Fibroblast of the aortic adventitia (primary cell): Measurements from ENCODE around the gene CYTH1. TPM values are rescaled to one million over a fixed set of nuclear protein-coding genes. Genes with fewer than 3 reads are reported as not detected.

Experiments
- DNase-seq: peaks from one replicate; pipeline ENCODE4 v3.0.0-alpha.2; 2010; ENCODE audit warnings: low read depth
- H3K4me3 ChIP-seq: 2 replicates; pipeline ENCODE4 v1.5.1; 2011; ENCODE audit warnings: low read depth, mild to moderate bottlenecking, control low read depth, low read length, moderate library complexity
- CTCF ChIP-seq: IDR thresholded peaks from 2 replicates; pipeline ENCODE4 v1.5.1; 2011; ENCODE audit warnings: mild to moderate bottlenecking, low read length, control low read depth, inconsistent platforms; ENCODE audit not compliant: insufficient read depth
- total RNA-seq: library from RNA; depleted of rRNA; stranded (reverse); fragments of >200 nt; gene quantifications from 2 replicates; pipeline ENCODE4 v1.2.3, GENCODE V29; 2012; ENCODE audit warnings: low replicate concordance

Gene CYTH1
- total RNA-seq, 1 donor = 13.8 TPM

DNA sequence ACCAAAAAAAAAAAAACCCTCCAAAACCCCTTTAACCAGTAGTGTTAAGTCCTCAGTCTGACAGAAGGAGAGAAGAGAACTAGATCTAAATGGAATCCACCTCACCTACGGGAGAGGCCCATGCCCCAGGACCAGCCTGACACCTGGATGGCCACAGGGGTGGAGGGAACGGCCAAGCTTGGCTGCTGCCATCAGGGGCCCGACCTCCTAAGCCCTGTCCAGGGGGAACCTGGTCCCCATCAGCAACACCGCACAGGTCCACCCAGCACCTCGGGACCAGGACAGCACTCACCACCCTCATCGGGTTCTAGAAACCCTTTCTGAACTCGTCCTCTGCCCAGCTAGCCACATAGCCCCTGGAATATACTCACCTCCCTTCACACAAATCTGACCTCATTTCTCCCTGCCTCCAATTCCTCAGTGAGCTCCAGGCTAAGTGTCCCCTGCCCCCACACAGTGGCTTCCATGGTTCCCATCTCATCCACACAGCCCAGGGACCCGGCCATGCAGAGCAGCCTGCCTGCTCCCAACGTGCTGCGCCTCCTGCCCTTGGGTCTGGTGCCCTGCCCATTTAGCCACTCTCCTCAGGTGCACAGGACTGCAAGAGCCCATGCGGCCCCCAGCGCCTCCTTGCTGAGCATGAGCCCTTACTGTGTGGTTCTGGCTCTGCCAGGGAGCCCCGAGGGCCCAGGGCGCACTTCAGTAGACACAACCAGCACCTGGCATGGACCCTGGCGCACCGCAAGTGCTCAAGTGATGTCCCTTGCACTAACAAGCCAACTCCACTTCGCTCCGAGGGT lies 18.3 kb upstream of the CYTH1 start:
- no peak overlapping the region for H3K4me3 ChIP-seq
- no peak for TF ChIP-seq CTCF
- DNase-seq = no peak

GRCh38 chr17:78798695-78799559 lies 16.9 kb upstream of the CYTH1 start:
- peak; percentile 26 for DNase-seq
- no peak overlapping the region for H3K4me3 ChIP-seq
- TF ChIP-seq CTCF = peak; percentile 34

GRCh38 chr17:78797691-78798585 lies 15.9 kb upstream of the CYTH1 start:
- DNase-seq = no peak
- H3K4me3 ChIP-seq = no peak overlapping the region
- TF ChIP-seq CTCF = no peak

GRCh38 chr17:78797213-78797612 lies 15.1 kb upstream of the CYTH1 start:
- TF ChIP-seq CTCF = no peak
- DNase-seq = no peak
- H3K4me3 ChIP-seq = no peak overlapping the region

DNA sequence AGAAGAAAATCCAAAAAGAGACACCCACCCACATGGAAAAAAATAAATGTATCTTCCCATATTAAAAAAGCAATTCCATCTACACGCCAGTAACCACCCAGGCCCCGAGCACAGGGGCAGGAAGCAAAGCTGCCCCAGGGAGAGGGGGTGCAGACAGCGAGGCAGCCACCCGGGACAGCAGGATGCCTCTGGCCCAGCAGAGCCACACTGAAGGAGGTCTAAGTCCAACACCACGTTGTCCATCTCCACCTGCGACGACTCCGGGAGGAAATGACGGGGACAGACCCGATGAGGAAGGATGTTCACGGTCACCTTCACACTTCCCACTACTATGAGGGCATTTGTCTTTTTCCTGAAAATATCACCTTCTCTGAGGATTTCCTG lies 14.4 kb upstream of the CYTH1 start:
- TF ChIP-seq CTCF = no peak
- DNase-seq = no peak
- no peak overlapping the region for H3K4me3 ChIP-seq

- TF ChIP-seq CTCF = no peak
- no peak for DNase-seq
Observed at GRCh38 chr17:78795861-78796516, 13.9 kb upstream of the CYTH1 start.

More at GRCh38 chr17:78795861-78796516, 13.9 kb upstream of the CYTH1 start:
- no peak overlapping the region for H3K4me3 ChIP-seq
